Posterior cingulate gyrus (tissue), 11 donors: ENCODE results near the gene PRR29.
"Not testable (repeated sequence)": the region's sequence is repeated elsewhere in the genome, so short reads cannot be mapped to it uniquely, and the experiment has no call there.

ENCODE experiments used
- DNase-seq, 10 donors: peaks; one replicate each; pipeline versions ENCODE4 v3.0.0 to v3.0.0-alpha.2; 2020 to 2021; ENCODE audit warnings: mixed read lengths in 3 of 10
- intact Hi-C: fragments of 100-400 bp; cut with DNase I; formaldehyde crosslinking; loops from one replicate; pipeline ENCODE4 v1.15.1; 2023

PRR29 gene

GRCh38 chr17:63973930-63974593 is 24.1 kb upstream of the PRR29 start:
- intact Hi-C loops: no loop called here

GRCh38 chr17:63974594-63975192 is 23.5 kb upstream of the PRR29 start:
- no peak for DNase-seq
- intact Hi-C loops: no loop called here

More at GRCh38 chr17:63973930-63974593, 24.1 kb upstream of the PRR29 start:
- no peak for DNase-seq

GRCh38 chr17:63975541-63976092 is 22.5 kb upstream of the PRR29 start:
- no peak for DNase-seq
- intact Hi-C loops: no loop called here

DNA sequence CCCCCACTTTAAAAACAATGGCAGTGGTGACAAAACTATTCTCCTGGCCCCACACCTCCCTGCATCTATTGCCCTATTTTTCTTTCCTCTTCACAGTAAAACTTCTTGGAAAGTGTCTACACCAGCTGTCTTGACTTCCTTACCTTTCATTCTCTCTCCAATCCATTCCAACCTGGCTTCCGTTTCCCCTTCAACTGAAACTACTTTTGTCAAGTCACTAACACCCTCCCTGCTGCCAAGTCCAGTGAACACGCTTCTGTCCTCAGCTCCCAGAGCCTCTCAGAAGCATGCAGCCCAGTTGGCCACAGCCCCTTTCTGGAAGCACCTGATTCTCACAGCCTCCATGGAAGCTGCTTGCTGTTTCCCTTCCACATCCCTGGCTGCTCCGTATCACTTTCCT is 21.4 kb upstream of the PRR29 start:
- intact Hi-C loops: no loop called here
- DNase-seq: no peak

- DNase-seq: no peak
- intact Hi-C loops: no loop called here
Observed at GRCh38 chr17:63978272-63979200, 19.6 kb upstream of the PRR29 start.

DNA sequence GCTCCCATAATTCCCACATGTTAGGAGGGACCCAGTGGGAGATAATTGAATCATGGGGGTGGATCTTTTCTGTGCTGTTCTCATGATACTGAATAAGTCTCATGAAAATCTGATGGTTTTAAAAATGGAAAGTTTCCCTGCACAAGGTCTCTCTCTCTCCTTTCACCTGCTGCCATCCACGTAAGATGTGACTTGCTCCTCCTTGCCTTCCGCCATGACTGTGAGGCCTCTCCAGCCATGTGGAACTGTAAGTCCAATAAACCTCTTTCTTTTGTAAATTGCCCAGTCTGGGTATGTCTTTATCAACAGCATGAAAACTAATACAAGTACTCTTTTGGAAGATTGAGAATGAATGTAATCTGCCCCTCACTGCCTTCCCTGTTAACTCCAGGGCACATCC is 15.5 kb upstream of the PRR29 start:
- DNase-seq, intact Hi-C loops: not testable (repeated sequence)

DNA sequence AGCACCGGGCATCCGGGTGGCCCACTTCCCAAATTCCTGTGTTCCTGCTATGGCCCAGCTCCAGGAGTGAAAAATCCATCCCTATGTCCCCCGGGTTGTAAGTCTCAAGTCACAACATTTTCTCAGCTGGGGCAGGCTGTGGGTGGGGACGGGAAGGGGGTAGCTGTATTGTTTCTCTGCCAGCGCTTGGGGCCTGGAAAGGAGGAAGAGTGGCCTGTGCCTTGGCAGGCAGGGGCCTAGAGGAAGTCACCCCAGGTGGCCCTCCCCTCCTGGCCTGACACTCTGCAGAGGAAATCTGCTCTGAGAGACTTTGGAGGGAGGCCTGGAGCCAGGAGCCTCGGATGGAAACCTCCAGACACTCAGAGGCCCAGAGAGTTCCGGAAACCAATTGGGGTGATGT is 14.8 kb upstream of the PRR29 start:
- intact Hi-C loops: no loop called here
- no peak for DNase-seq

DNA sequence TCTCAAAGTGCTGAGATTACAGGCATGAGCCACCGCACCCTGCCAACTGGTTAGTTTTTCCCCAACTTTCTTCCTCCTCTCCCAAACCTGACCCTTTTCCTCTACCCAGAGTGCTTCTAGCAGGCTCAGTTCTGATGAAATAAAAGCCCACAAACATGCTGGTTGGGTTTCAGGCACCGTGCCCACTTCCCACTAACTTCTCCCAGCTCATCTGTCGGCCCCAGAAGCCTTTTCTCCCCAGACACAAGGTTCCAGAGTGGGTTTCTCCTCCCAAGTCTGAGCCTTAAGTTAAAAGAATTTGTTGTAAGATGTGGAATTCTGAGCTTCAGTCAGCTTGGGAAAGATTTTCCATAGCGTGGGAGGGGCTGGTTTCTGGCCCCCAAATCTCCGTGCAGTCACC is 13.9 kb upstream of the PRR29 start:
- no peak for DNase-seq
- intact Hi-C loops: no loop called here

DNA sequence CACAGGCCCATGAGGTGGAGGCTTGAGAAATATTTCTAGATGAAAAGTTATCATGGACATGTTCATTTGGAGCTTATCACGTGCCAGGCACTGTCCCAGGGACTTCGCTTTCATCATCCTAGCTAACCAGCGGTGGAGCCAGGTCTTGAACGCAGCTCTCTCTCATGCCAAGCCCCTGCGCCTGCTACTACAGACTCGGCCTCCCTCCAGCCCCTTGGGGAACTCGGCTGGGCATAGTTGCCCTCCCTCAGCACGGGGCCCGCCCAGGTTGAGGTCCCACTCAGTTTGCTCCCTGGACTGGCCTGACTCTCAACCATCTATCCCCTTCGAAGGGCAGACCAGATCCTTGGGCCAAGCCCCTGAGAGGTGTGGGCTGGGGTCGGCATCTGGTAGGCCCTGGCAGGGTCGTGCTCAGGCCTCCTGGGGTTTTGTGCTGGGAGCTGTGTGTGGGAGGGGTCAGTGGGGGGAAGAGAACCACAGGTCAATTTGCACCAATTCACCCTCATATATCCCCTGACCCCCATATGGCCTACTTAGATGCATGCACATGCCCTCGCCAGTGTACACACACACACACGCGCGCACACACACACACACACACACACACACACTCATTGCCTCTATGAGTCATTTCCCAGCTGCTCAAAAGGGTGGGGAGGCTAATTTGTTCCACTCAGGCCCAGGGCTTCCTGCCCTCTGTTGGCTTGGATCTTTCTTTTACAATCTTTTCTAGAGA is 13.3 kb upstream of the PRR29 start:
- DNase-seq: no peak

GRCh38 chr17:63985387-63986140 is 12.6 kb upstream of the PRR29 start:
- peak in 1 of 10 donors; percentile 56 for DNase-seq
- intact Hi-C loops: no loop called here

More for the DNA sequence above, 13.3 kb upstream of the PRR29 start:
- intact Hi-C loops: no loop called here

GRCh38 chr17:63986821-63987220 is 11.3 kb upstream of the PRR29 start:
- intact Hi-C loops: no loop called here
- no peak for DNase-seq

DNA sequence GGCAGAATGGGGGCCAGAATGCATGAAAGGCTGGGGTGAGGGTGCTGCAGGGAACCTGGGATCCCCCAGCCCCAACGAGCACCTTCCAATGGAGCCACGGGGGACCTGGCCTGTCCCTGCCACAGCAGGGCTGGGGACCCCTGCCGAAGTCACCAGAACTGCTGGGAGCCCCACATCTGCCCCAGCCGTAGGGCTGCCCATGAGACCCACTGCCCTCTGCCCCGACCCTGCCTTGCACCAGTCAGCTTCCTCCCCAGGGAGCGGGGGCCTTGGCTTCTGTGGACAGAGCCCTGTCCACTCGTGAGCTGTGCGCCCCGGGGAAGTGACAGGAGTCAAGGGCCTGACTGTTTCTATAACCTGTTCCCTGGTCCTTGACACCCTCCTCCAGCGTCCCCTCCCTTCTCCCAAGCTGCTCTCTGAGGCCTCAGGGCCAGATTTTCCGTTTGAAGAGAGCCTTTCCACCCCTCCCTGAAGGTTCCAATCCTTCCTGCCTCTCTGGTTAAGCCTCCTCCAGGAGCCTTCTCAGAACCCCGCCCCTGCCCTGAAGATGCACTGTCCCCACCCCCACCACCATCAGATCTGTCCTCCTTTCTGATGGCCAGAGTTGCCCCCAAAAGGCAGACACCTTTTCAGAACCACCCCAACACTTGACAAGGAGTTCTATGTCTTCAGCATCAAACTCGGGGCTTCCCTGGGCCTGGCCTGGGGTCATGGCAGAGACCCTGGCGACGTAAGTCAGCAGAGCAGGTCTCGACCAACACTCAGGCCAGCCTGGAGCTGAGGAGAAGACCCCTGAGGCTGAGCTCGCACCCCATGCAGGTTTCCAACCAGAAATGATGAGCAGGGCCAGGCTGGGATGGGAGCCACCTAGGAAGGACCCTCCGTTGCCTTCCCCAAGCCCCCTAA is 10.7 kb upstream of the PRR29 start:
- intact Hi-C loops: no loop called here
- DNase-seq: peak in 2 of 10 donors; percentile 74 to 75

DNA sequence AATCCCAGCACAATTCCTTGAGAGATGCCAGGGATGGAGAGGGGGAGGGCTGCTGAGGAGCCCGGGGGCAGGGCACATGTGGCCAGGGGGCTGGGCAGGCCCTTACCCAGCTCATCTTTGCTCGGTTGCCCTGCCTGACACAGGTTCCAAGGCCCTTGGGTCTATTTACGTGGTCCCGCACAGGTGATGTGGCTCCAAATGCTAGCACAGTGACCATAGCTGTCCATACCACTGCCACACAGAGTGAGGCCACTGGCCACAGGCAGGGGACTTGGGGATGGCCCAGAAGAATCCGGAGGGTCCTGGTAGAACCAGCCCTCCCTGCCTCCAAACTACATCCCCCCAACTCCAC is 10.0 kb upstream of the PRR29 start:
- peak in 2 of 10 donors; percentile 52 to 70 for DNase-seq
- intact Hi-C loops: no loop called here

GRCh38 chr17:63988741-63989621 is 9.2 kb upstream of the PRR29 start:
- intact Hi-C loops: no loop called here
- peak in 2 of 10 donors; percentile 82 to 84 for DNase-seq

DNA sequence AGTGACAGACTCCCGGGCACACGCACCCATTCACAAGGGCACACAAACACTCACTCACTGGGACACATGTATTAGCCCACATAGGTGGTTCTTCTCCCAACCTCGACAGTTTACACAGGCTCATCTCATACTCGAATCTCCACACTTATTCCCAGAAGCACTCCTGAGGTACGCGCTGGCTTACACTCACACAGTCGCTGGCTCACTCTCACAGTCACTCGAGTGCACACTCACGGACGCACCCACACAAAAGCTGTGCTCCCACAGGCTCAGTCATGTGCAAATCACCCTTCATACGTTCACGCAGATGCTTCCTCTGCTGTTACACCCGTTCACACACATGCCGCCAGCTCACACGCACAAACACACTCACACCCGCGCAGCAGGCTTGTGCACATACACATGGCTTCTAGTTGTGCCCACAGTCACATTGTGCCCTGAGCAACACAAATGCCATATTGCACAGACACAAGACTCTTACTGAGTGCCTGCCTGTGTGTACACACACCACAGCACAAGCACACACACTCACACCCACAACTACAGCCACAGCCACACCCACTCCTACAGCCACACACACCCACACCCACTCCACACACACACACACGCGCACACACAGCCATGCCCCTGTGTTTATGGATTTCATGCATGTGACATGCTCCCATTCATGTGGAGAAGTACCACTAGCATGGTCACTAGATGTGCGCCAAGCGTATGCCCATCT is 8.4 kb upstream of the PRR29 start:
- peak in 2 of 10 donors; percentile 47 to 62 for DNase-seq
- intact Hi-C loops: no loop called here

GRCh38 chr17:63991611-63992010 is 6.5 kb upstream of the PRR29 start:
- intact Hi-C loops: no loop called here
- DNase-seq: peak in 1 of 10 donors; percentile 19
